Naive thymus-derived CD8-positive, alpha-beta T cell (primary cell): ENCODE data around the gene FAN1. TPM values are rescaled to one million over a fixed set of nuclear protein-coding genes. Genes with fewer than 3 reads are reported as not detected.

ENCODE experiments used
- ATAC-seq, 2 donors: fragments of 150-1000 bp; cut with Tn5 transposase in 1 of 2; sonication (Bioruptor Pico), chemical (Tn5 transposase) in 1 of 2; 1 replicate in 1 of 2; 2 replicates in 1 of 2; pipeline ENCODE4 v1.10.0; 2021; ENCODE audit warnings: mild to moderate bottlenecking in 2 of 2, moderate library complexity in 2 of 2
- POLR2A ChIA-PET: fragments of 350-600 bp; sonication (Branson Sonifier 250); formaldehyde crosslinking; loops from one replicate; lab custom pipeline; 2021; ENCODE audit warnings: antibody characterized with exemption; lab: Charles Lee
- DNase-seq, 10 donors: peaks; one replicate each; pipeline versions ENCODE4 v3.0.0 to v3.0.0-alpha.2; 2020 to 2022
- H3K27ac Mint-ChIP-seq, 10 donors: one replicate each; pipeline ENCODE4 v1.8.0; 2020 to 2022; ENCODE audit warnings: mild to moderate bottlenecking in 10 of 10, mixed read lengths in 10 of 10, moderate library complexity in 4 of 10, inconsistent platforms in 1 of 10
- H3K27me3 Mint-ChIP-seq, 5 donors: one replicate each; pipeline ENCODE4 v1.8.0; 2021 to 2022; ENCODE audit warnings: mixed read lengths in 5 of 5
- H3K36me3 Mint-ChIP-seq, 3 donors: one replicate each; pipeline ENCODE4 v1.8.0; 2020 to 2022; ENCODE audit warnings: mixed read lengths in 3 of 3, mild to moderate bottlenecking in 2 of 3, inconsistent platforms in 1 of 3
- H3K4me1 Mint-ChIP-seq, 4 donors: one replicate each; pipeline ENCODE4 v1.8.0; 2021 to 2022; ENCODE audit warnings: mixed read lengths in 4 of 4
- H3K4me3 Mint-ChIP-seq, 10 donors: one replicate each; pipeline ENCODE4 v1.8.0; 2020 to 2022; ENCODE audit warnings: mild to moderate bottlenecking in 10 of 10, mixed read lengths in 10 of 10, moderate library complexity in 6 of 10, inconsistent platforms in 1 of 10
- H3K9me3 Mint-ChIP-seq, 9 donors: one replicate each; pipeline ENCODE4 v1.8.0; 2020 to 2022; ENCODE audit warnings: mixed read lengths in 9 of 9, mild to moderate bottlenecking in 3 of 9, inconsistent platforms in 1 of 9, moderate library complexity in 1 of 9
- polyA plus RNA-seq, 3 donors: library from polyadenylated mRNA; unstranded; fragments of 300-500 nt; fragmentation: Illumina TruSeq; gene quantifications; one replicate each; pipeline ENCODE4 v1.2.3, GENCODE V29; 2021
- total RNA-seq, 8 experiments: library from RNA in 2 of 8; stranded (reverse) in 2 of 8; gene quantifications; one replicate each; pipeline ENCODE4 v1.2.3 and lab custom pipeline; 2021 to 2026

FAN1 gene
- total and polyA plus RNA-seq, 5 experiments from 2014 or later, result 7.4 to 34.8 (median 10.0) TPM

GRCh38 chr15:30992249-30992864, 88.6 kb downstream of the FAN1 start:
- H3K9me3 Mint-ChIP-seq, result no peaks in the 10 kb centered on the region
- H3K36me3 Mint-ChIP-seq, result peaks cover 0 to 6% (median 0%) of the 10 kb centered on the region in 3 donors
- H3K4me1 Mint-ChIP-seq, result peaks cover 10 to 40% (median 27%) of the 10 kb centered on the region in 4 donors
- peak overlapping the region; percentile 70 to 97 (median 84) for H3K4me3 Mint-ChIP-seq
- DNase-seq, result no peak
- peak overlapping the region in 8 of 10 donors; percentile 81 to 93 (median 88) for H3K27ac Mint-ChIP-seq
- ATAC-seq, result no peak
- no peaks in the 10 kb centered on the region for H3K27me3 Mint-ChIP-seq
- POLR2A ChIA-PET, result interaction anchor here (0.7 to 2.6 kb wide), 4 partner anchors 21 to 272 kb away, joined by 4 to 45 read pairs (median 6); partner anchors contain the start of gene FAN1

Other genes starting within 250 kb of the FAN1 start
- gene MTMR10, start 87.7 kb downstream of the FAN1 start, total RNA-seq, result 10 to 100 TPM; 40.4 to 40.8 TPM
- gene MTMR10, start 87.7 kb downstream of the FAN1 start, polyA plus RNA-seq, result 1 to 10 TPM; 3.4 to 9.8 (median 4.6) TPM
- not detected for gene TRPM1, start 197.8 kb downstream of the FAN1 start, total RNA-seq
- not detected for gene TRPM1, start 197.8 kb downstream of the FAN1 start, polyA plus RNA-seq